Measurements from ENCODE around the gene PGAM2. TPM values are rescaled to one million over a fixed set of nuclear protein-coding genes. Genes with fewer than 3 reads are reported as not detected.

PGAM2 gene
- not detected for total RNA-seq

DNA sequence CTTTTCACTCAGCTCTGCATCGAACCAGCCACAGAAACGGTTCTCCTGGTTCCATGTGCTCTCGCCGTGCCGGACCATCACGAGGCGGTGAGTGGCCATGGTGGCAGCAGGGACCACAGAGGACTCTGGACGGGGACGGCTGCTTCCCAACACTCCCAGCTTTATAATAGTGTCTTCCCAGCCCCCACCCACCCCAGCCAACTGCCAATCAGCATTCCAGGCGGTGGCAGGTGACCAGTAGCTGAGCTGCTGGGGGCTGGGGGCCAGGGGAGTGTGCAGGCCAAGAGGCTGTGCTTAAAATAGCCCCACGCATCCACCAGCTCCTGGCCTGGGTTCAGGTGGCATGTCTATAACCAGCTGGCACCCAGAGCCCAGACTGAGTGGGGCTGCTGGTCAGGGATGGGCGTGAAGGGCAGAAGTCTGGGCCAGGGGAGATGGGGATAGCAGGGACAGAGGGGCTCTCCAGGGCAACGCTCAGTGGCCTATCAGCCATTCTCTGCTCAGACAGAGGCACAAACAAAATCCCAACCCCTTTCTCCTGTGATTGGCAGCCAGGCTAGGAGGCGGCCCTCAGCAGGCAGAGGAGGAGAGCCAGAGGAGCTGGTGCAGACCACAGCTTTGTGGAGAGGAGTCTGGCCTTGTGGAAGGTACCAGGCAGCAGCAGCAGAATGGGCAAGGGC lies at the start of gene PGAM2:
PGAM2 (minus strand) TSS at position 137 of the 680 bp plus-strand sequence; CDS start at position 99, 38 bp downstream.
- ATAC-seq (ENCODE audit: low FRiP score) (no peak), DNase-seq (ENCODE audit: low spot score) (no peak)
- TF ChIP-seq, protein P1, sequence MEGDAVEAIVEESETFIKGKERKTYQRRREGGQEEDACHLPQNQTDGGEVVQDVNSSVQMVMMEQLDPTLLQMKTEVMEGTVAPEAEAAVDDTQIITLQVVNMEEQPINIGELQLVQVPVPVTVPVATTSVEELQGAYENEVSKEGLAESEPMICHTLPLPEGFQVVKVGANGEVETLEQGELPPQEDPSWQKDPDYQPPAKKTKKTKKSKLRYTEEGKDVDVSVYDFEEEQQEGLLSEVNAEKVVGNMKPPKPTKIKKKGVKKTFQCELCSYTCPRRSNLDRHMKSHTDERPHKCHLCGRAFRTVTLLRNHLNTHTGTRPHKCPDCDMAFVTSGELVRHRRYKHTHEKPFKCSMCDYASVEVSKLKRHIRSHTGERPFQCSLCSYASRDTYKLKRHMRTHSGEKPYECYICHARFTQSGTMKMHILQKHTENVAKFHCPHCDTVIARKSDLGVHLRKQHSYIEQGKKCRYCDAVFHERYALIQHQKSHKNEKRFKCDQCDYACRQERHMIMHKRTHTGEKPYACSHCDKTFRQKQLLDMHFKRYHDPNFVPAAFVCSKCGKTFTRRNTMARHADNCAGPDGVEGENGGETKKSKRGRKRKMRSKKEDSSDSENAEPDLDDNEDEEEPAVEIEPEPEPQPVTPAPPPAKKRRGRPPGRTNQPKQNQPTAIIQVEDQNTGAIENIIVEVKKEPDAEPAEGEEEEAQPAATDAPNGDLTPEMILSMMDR (IDR thresholded peaks at IDR 0.05) = no peak

DNA sequence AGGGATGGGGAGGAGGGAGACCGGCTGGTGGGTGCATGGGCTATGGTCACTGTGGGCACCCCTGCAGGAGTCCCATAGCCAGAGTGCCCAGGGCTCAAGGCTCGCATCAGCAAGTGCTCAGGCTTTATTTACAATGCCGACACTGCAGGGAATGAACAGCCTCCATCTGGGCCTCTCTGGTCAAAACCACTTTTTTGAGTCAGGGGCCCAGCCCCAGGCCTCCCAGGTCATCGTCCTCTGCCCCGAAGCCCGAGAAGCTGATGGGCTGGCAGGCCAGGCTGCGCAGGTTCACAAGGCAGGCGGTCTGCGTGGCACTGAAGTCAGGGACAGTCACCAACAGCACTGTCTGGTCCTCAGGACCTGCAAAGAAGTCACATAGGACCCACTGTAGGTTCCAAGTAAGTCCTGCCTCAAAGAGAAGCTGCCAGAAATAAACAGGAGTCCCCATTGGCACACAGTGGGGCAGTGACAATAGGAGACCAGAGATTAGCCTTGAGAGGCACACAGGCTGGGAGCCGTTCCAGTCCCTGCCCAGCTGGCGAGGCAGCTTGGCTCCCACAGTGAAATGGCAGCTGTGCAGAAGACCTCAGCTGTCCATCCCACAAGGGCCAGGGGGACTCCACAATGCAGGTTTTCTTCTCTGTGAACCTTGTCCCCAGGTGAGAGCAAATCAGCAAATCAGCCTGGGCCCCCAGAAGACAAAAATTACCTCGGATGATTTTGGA lies 49.4 kb upstream of the PGAM2 start:
- ATAC-seq (ENCODE audit: low FRiP score) (no peak), DNase-seq (ENCODE audit: low spot score) (no peak)
- TF ChIP-seq, protein P1 (IDR thresholded peaks at IDR 0.05) = no peak

DNA sequence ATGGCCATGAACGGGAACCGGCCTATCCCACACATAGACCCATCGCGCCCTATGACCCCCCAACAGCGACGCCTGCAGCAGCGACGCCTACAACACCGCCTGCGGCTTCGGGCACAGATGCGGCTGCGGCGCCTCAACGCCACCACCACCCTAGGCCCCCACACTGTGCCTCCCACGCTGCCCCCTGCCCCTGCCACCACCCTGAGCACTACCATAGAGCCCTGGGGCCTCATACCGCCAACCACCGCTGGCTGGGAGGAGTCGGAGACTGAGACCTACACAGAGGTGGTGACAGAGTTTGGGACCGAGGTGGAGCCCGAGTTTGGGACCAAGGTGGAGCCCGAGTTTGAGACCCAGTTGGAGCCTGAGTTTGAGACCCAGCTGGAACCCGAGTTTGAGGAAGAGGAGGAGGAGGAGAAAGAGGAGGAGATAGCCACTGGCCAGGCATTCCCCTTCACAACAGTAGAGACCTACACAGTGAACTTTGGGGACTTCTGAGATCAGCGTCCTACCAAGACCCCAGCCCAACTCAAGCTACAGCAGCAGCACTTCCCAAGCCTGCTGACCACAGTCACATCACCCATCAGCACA lies 48.5 kb upstream of the PGAM2 start:
- no peak for DNase-seq (ENCODE audit: low spot score)
- TF ChIP-seq, protein P1 (IDR thresholded peaks at IDR 0.05) = no peak
- no peak for ATAC-seq (ENCODE audit: low FRiP score)

DNA sequence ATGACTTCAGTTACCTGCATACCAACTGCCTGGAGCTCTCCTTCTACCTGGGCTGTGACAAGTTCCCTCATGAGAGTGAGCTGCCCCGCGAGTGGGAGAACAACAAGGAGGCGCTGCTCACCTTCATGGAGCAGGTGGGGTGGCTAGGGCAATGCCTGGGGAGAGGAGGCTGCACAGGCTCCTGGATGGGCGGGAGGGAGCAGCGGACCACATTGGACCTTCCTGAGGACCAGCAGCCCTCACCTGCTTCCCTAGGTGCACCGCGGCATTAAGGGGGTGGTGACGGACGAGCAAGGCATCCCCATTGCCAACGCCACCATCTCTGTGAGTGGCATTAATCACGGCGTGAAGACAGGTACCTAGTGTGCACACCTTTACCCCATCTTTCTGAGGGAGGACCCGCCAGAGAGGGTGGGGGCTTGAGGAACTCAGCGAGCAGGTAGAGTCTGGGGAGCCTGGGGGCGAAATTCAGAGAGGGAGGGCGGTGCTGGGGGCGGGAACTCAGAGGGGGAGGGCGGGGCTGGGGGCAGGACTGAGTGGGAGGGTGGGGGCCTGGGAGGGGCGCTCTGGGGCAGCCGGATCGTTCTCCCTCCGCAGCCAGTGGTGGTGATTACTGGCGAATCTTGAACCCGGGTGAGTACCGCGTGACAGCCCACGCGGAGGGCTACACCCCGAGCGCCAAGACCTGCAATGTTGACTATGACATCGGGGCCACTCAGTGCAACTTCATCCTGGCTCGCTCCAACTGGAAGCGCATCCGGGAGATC lies 47.8 kb upstream of the PGAM2 start:
- TF ChIP-seq, protein P1 (IDR thresholded peaks at IDR 0.05) = no peak
- no peak for DNase-seq (ENCODE audit: low spot score)
- no peak for ATAC-seq (ENCODE audit: low FRiP score)

DNA sequence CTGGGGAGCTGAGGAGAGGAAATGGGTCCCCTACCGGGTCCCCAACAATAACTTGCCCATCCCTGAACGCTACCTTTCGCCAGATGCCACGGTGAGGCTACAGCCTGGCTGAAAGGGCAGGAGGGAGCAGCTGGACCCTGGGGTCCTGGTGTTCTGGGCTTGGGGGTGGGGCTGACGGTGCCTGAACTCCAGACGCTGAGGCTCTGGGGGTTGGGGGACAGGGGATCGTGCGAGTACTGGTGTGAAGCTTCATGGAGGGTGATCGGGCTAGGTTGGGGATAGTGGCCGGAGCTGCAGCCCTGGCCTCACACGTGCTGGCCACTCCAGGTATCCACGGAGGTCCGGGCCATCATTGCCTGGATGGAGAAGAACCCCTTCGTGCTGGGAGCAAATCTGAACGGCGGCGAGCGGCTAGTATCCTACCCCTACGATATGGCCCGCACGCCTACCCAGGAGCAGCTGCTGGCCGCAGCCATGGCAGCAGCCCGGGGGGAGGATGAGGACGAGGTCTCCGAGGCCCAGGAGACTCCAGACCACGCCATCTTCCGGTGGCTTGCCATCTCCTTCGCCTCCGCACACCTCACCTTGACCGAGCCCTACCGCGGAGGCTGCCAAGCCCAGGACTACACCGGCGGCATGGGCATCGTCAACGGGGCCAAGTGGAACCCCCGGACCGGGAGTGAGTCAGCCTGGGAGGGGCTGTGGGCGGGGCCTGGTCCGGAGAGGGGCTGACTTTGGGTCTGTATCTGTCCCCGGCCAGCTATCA lies 47.0 kb upstream of the PGAM2 start:
- TF ChIP-seq, protein P1 (IDR thresholded peaks at IDR 0.05) = no peak
- ATAC-seq (ENCODE audit: low FRiP score) (no peak), DNase-seq (ENCODE audit: low spot score) (no peak)

DNA sequence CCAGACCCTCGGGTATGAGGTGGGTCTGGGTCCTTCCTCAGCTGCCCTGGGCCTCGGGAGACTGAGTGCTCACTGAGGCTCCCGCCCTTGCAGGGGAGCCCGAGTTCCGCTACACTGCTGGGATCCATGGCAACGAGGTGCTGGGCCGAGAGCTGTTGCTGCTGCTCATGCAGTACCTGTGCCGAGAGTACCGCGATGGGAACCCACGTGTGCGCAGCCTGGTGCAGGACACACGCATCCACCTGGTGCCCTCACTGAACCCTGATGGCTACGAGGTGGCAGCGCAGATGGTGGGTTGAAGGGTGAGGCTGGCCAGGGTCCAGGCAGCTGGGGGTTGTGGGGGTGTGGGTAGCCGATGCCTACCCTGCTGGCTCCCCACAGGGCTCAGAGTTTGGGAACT lies 46.4 kb upstream of the PGAM2 start:
- TF ChIP-seq, protein P1 (IDR thresholded peaks at IDR 0.05) = no peak
- no peak for ATAC-seq (ENCODE audit: low FRiP score)
- no peak for DNase-seq (ENCODE audit: low spot score)

All from omental fat pad (tissue), 4 donors.